ENCODE data around the gene MACO1.
"Not testable (repeated sequence)": the region's sequence is repeated elsewhere in the genome, so short reads cannot be mapped to it uniquely, and the experiment has no call there.

MACO1 gene

GRCh38 chr1:25402947-25403803 lies 27.5 kb upstream of the MACO1 start:
- H3K27me3 ChIP-seq (replicated peaks; ENCODE audit: control insufficient read depth, insufficient read depth, low read length); H3K4me3 ChIP-seq (replicated peaks; ENCODE audit: low read depth, low read length); H3K36me3 ChIP-seq (ENCODE audit: control insufficient read depth, insufficient read depth, low read length); DNase-seq (ENCODE audit: extremely low read depth, insufficient read length): not testable (repeated sequence)
- TF ChIP-seq, protein P1, sequence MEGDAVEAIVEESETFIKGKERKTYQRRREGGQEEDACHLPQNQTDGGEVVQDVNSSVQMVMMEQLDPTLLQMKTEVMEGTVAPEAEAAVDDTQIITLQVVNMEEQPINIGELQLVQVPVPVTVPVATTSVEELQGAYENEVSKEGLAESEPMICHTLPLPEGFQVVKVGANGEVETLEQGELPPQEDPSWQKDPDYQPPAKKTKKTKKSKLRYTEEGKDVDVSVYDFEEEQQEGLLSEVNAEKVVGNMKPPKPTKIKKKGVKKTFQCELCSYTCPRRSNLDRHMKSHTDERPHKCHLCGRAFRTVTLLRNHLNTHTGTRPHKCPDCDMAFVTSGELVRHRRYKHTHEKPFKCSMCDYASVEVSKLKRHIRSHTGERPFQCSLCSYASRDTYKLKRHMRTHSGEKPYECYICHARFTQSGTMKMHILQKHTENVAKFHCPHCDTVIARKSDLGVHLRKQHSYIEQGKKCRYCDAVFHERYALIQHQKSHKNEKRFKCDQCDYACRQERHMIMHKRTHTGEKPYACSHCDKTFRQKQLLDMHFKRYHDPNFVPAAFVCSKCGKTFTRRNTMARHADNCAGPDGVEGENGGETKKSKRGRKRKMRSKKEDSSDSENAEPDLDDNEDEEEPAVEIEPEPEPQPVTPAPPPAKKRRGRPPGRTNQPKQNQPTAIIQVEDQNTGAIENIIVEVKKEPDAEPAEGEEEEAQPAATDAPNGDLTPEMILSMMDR (IDR thresholded peaks at IDR 0.05; ENCODE audit: insufficient read depth, low read length, poor library complexity, severe bottlenecking), result peak; percentile 19

DNA sequence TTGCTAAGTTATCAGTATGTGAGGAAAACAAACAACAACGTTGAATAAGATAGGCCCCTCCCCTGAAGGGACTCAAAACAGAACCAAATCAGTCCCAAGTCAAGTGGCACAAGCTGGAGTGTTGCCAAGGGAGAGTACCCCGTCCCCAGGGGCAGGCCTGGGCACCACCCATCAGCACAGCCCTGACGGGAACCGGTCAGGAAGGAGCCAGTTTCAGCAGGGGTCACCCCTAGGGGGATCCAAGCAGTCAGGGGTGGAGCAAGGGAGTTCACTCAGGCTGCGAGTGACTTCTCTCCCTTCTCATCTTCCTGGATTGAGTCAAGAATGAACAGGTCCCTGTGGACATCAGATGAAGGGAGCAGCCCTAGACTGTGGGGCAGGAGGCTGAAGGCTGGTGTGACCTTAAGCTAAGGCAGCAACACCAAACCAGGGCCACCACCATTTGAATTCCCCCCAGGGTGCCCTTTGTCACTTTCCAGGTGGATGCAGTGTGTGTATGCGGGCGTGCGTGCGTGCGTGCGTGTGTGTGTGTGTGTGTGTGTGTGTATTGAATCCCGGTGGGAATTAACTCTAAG lies 24.9 kb upstream of the MACO1 start:
- not testable (repeated sequence) for H3K36me3 ChIP-seq (ENCODE audit: control insufficient read depth, insufficient read depth, low read length); DNase-seq (ENCODE audit: extremely low read depth, insufficient read length)

DNA sequence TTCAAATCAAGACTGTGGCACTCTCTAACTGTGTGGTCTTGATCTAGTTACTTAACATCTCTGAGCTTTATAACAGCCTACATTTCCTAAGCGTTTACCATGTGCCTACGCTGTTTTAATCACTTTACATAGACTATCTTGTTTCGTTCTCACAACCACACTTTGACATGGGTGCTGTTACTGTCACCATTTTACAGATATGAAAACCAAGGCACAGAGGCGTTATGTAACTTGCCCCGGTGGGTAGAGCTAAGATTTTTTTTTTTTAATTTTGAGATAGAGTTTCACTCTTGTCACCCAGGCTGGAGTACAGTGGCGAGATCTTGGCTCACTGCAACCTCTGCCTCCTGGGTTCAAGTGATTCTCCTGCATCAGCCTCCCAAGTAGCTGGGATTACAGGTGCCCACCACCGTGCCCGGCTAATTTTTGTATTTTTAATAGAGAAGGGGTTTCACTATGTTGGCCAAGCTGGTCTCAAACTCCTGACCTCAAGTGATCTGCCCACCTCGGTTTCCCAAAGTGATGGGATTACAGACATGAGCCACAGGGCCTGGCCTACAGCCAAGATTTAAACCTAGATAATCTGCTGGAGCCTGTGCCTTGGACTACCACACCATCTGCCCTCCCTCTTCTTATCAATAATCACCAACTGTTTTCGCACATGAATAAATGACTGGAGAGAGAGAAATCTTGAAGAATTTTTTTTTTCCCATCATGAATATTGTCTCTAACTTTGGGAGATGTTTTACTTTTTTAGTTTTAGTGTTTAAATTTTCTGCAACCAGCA lies 20.9 kb upstream of the MACO1 start:
- not testable (repeated sequence) for H3K27me3 ChIP-seq (replicated peaks; ENCODE audit: control insufficient read depth, insufficient read depth, low read length); H3K36me3 ChIP-seq (ENCODE audit: control insufficient read depth, insufficient read depth, low read length); DNase-seq (ENCODE audit: extremely low read depth, insufficient read length); H3K4me3 ChIP-seq (replicated peaks; ENCODE audit: low read depth, low read length)

More for the DNA sequence above, 24.9 kb upstream of the MACO1 start:
- not testable (repeated sequence) for H3K27me3 ChIP-seq (replicated peaks; ENCODE audit: control insufficient read depth, insufficient read depth, low read length); H3K4me3 ChIP-seq (replicated peaks; ENCODE audit: low read depth, low read length)

DNA sequence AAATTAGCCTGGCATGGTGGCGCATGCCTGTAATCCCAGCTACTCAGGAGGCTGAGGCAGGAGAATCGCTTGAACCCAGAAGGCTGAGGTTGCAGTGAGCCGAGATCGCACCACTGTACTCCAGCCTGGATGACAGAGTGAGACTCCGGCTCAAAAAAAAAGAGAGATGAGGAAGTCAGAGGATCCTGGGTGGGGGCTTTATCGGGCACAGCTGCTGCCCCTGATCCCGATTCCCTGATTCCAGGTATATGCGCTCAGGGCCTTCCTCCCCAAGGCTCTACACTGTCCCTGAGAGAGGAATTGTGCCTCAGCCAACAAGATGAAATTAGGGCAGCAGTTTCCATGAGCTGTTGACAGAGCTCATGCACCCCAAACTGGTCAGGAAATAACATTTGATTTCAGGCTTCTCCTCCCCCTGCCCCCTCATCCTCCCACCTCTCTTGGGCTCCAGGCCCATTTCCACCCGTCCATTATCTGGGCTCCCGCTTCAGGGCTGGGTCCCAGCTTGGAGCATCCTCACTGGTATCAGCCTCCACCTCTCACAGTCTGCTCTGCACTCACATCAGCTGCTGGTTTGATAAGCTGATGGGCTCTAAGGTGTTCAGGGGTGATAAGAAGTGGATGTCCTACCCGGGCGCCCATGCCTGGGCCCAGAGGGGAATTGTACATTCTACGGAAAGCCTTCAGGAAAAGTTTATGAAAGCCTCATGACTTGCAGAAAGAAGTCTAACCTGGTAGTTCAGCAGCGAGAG lies 17.6 kb upstream of the MACO1 start:
- H3K36me3 ChIP-seq (ENCODE audit: control insufficient read depth, insufficient read depth, low read length); DNase-seq (ENCODE audit: extremely low read depth, insufficient read length); H3K4me3 ChIP-seq (replicated peaks; ENCODE audit: low read depth, low read length); H3K27me3 ChIP-seq (replicated peaks; ENCODE audit: control insufficient read depth, insufficient read depth, low read length): not testable (repeated sequence)

DNA sequence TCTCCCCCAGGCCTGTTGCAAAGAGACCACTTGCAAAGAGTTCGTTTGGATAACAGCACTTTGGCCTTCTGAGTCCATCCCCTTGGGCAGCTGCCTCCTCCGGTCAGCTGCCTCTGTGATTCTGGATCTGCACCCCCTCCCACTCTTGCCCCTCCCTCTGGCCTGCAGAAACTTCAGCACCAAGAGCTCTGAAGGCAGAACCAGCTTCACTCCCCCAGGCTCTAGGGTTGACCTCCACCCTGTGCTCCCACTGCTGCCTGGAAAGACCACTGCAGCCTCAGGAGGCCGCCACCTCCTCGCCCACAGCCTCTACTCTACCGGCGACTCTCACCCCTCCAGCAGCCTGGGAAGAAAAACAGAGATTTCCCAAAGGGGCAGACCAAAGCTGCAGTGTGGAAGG lies 16.5 kb upstream of the MACO1 start:
- H3K27me3 ChIP-seq (replicated peaks; ENCODE audit: control insufficient read depth, insufficient read depth, low read length); DNase-seq (ENCODE audit: extremely low read depth, insufficient read length); H3K36me3 ChIP-seq (ENCODE audit: control insufficient read depth, insufficient read depth, low read length); H3K4me3 ChIP-seq (replicated peaks; ENCODE audit: low read depth, low read length): not testable (repeated sequence)

- H3K36me3 ChIP-seq (ENCODE audit: control insufficient read depth, insufficient read depth, low read length); H3K4me3 ChIP-seq (replicated peaks; ENCODE audit: low read depth, low read length); H3K27me3 ChIP-seq (replicated peaks; ENCODE audit: control insufficient read depth, insufficient read depth, low read length); DNase-seq (ENCODE audit: extremely low read depth, insufficient read length): not testable (repeated sequence)
Measured at GRCh38 chr1:25414578-25414977, 16.1 kb upstream of the MACO1 start.

DNA sequence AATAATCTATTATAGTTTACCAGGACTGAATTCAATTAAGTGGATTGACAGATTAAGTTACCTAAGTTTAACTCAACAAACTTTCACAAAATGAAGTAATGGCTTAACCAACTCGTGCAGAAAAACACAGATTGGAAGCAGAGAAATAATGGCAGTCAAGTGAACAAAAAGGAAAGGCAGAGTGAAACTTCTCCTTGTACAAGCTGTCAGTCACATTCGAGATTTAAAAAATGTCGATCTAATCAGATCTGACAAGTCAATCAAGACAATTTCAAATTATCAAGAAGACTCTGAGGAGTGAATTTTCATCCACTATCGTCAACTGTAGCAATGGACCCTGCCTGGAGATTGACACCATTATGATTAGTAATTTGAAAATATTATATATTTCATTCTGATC lies 13.4 kb upstream of the MACO1 start:
- not testable (repeated sequence) for H3K4me3 ChIP-seq (replicated peaks; ENCODE audit: low read depth, low read length); DNase-seq (ENCODE audit: extremely low read depth, insufficient read length); H3K36me3 ChIP-seq (ENCODE audit: control insufficient read depth, insufficient read depth, low read length); H3K27me3 ChIP-seq (replicated peaks; ENCODE audit: control insufficient read depth, insufficient read depth, low read length)

GRCh38 chr1:25419339-25419738 lies 11.4 kb upstream of the MACO1 start:
- not testable (repeated sequence) for H3K27me3 ChIP-seq (replicated peaks; ENCODE audit: control insufficient read depth, insufficient read depth, low read length); H3K4me3 ChIP-seq (replicated peaks; ENCODE audit: low read depth, low read length); H3K36me3 ChIP-seq (ENCODE audit: control insufficient read depth, insufficient read depth, low read length); DNase-seq (ENCODE audit: extremely low read depth, insufficient read length)

GRCh38 chr1:25420715-25421114 lies 10.0 kb upstream of the MACO1 start, which contains the start of gene RHCE:
TSS of gene RHCE (minus strand) at chr1:25420825. CDS start at chr1:25420786, 39 bp downstream.
- not testable (repeated sequence) for H3K4me3 ChIP-seq (replicated peaks; ENCODE audit: low read depth, low read length); H3K36me3 ChIP-seq (ENCODE audit: control insufficient read depth, insufficient read depth, low read length); H3K27me3 ChIP-seq (replicated peaks; ENCODE audit: control insufficient read depth, insufficient read depth, low read length); DNase-seq (ENCODE audit: extremely low read depth, insufficient read length)

GRCh38 chr1:25423206-25423605 lies 7.5 kb upstream of the MACO1 start:
- H3K4me3 ChIP-seq (replicated peaks; ENCODE audit: low read depth, low read length); DNase-seq (ENCODE audit: extremely low read depth, insufficient read length); H3K36me3 ChIP-seq (ENCODE audit: control insufficient read depth, insufficient read depth, low read length); H3K27me3 ChIP-seq (replicated peaks; ENCODE audit: control insufficient read depth, insufficient read depth, low read length): not testable (repeated sequence)
